Activated T-helper 1 cell treated with anti-CD3 and anti-CD28 coated beads, Interleukin-2, amount 50 U/mL, for 16 hours (primary cell): ENCODE data around the gene FAM53B.

Experiments used
- DNase-seq, 2 donors: peaks; one replicate each; pipeline ENCODE4 v3.0.0-alpha.2; 2020; ENCODE audit warnings: low read depth in 1 of 2, low spot score in 1 of 2

The FAM53B gene

GRCh38 chr10:124665091-124665490 lies 79.1 kb downstream of the FAM53B start:
- DNase-seq = no peak

- DNase-seq = no peak
Measured at GRCh38 chr10:124663766-124664360, 80.3 kb downstream of the FAM53B start.

- DNase-seq = no peak
Measured at GRCh38 chr10:124663228-124663627, 81.0 kb downstream of the FAM53B start.

- no peak for DNase-seq
Measured at GRCh38 chr10:124661660-124662180, 82.5 kb downstream of the FAM53B start.

- DNase-seq = no peak
Measured at GRCh38 chr10:124660404-124661125, 83.6 kb downstream of the FAM53B start.

GRCh38 chr10:124659380-124659779 lies 84.8 kb downstream of the FAM53B start:
- DNase-seq = no peak

- DNase-seq = no peak
Measured at GRCh38 chr10:124658591-124659242, 85.5 kb downstream of the FAM53B start.

GRCh38 chr10:124657806-124658205 lies 86.4 kb downstream of the FAM53B start:
- DNase-seq = no peak

- DNase-seq = no peak
Measured at GRCh38 chr10:124656541-124656940, 87.6 kb downstream of the FAM53B start.

- no peak for DNase-seq
Measured at GRCh38 chr10:124656113-124656490, 88.1 kb downstream of the FAM53B start.

- no peak for DNase-seq
Measured at GRCh38 chr10:124655191-124656112, 88.7 kb downstream of the FAM53B start.

- DNase-seq = no peak
Measured at GRCh38 chr10:124654686-124655085, 89.5 kb downstream of the FAM53B start.

GRCh38 chr10:124653811-124654651 lies 90.1 kb downstream of the FAM53B start:
- no peak for DNase-seq

- DNase-seq = no peak
Measured at GRCh38 chr10:124653311-124653710, 90.9 kb downstream of the FAM53B start.

GRCh38 chr10:124652701-124653100 lies 91.5 kb downstream of the FAM53B start:
- DNase-seq = no peak

- no peak for DNase-seq
Measured at GRCh38 chr10:124652200-124652599, 92.0 kb downstream of the FAM53B start.

GRCh38 chr10:124651402-124651891 lies 92.7 kb downstream of the FAM53B start:
- no peak for DNase-seq

GRCh38 chr10:124650820-124651401 lies 93.3 kb downstream of the FAM53B start:
- DNase-seq = peak; percentile 50 to 56

- DNase-seq = no peak
Measured at GRCh38 chr10:124650263-124650662, 93.9 kb downstream of the FAM53B start.

- no peak for DNase-seq
Measured at GRCh38 chr10:124649214-124649613, 95.0 kb downstream of the FAM53B start.
